RWPE2 (cell line): Measurements from ENCODE around the gene THEM5.

ENCODE experiments used
- ATAC-seq: fragments of 200-7000 bp; cut with Tn5 transposase; 3 replicates; pipeline ENCODE4 v1.9.1; 2021; ENCODE audit warnings: low read depth
- DNase-seq: peaks from one replicate; pipeline ENCODE4 v3.0.0-alpha.2; 2020; ENCODE audit warnings: low spot score
- H3K27ac ChIP-seq: fragments of 450-650 bp; 2 replicates; pipeline ENCODE4 v1.5.1; 2017; ENCODE audit warnings: mild to moderate bottlenecking; ENCODE audit not compliant: poor library complexity, severe bottlenecking
- H3K27me3 ChIP-seq: fragments of 250-450 bp; sonication (Bioruptor Pico); 2 replicates; pipeline ENCODE4 v1.5.1; 2021; ENCODE audit warnings: mild to moderate bottlenecking, moderate library complexity; ENCODE audit not compliant: insufficient read depth, poor library complexity, severe bottlenecking
- H3K36me3 ChIP-seq: fragments of 250-450 bp; sonication (Bioruptor Pico); 2 replicates; pipeline ENCODE4 v1.5.1; 2020; ENCODE audit warnings: low read depth, mild to moderate bottlenecking, moderate library complexity
- H3K4me1 ChIP-seq: fragments of 250-450 bp; sonication (Bioruptor Pico); 2 replicates; pipeline ENCODE4 v1.5.1; 2021; ENCODE audit warnings: mild to moderate bottlenecking, moderate library complexity; ENCODE audit not compliant: insufficient read depth, poor library complexity, severe bottlenecking
- H3K4me3 ChIP-seq: fragments of 250-450 bp; sonication (Bioruptor Pico); 2 replicates; pipeline ENCODE4 v1.5.1; 2021; ENCODE audit warnings: mild to moderate bottlenecking, moderate library complexity; ENCODE audit not compliant: severe bottlenecking
- H3K9me3 ChIP-seq: fragments of 250-450 bp; sonication (Bioruptor Pico); 2 replicates; pipeline ENCODE4 v1.5.1; 2021; ENCODE audit warnings: mild to moderate bottlenecking, moderate library complexity; ENCODE audit not compliant: severe bottlenecking
- TF ChIP-seq, protein P1 (sequence below): fragments of 450-650 bp; IDR thresholded peaks from one replicate; pipeline ENCODE4 v1.5.1; 2017; ENCODE audit warnings: mild to moderate bottlenecking, moderate library complexity; ENCODE audit not compliant: poor library complexity, severe bottlenecking

THEM5 gene

DNA sequence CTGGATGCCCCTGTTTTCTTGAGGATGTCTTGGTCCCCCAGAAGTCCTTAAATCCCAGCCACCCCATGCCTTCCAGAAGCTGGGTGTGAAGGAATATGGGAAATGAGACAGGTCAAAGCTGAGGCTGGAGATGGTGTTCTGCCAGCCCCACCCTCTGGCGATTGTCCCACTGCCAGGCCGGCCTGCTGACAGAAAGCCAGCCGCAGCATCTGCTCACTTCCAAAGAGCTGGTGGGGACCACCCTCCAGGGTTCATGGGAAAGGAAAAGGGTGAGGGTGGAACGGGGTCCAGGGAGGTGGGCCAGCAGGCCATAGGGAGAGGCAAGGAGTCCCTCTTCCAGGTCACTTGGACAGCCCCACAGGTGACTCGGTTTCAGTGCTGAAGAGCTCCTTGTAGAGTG is 46.4 kb downstream of the THEM5 start:
- no peaks in the 10 kb centered on the region for H3K9me3 ChIP-seq
- TF ChIP-seq, protein P1, sequence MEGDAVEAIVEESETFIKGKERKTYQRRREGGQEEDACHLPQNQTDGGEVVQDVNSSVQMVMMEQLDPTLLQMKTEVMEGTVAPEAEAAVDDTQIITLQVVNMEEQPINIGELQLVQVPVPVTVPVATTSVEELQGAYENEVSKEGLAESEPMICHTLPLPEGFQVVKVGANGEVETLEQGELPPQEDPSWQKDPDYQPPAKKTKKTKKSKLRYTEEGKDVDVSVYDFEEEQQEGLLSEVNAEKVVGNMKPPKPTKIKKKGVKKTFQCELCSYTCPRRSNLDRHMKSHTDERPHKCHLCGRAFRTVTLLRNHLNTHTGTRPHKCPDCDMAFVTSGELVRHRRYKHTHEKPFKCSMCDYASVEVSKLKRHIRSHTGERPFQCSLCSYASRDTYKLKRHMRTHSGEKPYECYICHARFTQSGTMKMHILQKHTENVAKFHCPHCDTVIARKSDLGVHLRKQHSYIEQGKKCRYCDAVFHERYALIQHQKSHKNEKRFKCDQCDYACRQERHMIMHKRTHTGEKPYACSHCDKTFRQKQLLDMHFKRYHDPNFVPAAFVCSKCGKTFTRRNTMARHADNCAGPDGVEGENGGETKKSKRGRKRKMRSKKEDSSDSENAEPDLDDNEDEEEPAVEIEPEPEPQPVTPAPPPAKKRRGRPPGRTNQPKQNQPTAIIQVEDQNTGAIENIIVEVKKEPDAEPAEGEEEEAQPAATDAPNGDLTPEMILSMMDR = no peak
- no peaks in the 10 kb centered on the region for H3K4me1 ChIP-seq
- DNase-seq (no peak), ATAC-seq (no peak)
- H3K36me3 ChIP-seq = no peaks in the 10 kb centered on the region
- no peak overlapping the region for H3K27ac ChIP-seq
- H3K27me3 ChIP-seq = no peaks in the 10 kb centered on the region
- H3K4me3 ChIP-seq = no peak overlapping the region

DNA sequence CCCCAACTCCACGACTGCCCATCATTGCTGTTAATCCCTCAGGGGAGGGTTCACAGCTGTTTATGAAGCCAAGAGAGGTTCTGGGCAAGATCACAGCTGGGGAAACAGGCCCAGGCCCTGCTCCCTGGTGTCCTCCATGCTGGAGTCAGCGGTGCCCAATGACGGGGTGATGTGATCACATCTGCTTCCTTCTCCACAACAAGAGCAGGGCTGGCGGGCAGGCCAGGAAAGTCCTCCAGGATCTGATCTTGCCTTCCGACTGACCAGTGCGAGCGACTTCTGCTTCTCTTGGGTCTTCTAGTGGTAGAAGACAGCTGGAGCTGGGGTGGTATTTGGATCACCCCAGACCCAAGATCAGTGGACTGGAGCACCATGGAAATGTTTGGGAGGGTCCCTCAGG is 47.3 kb downstream of the THEM5 start:
- H3K27me3 ChIP-seq = no peaks in the 10 kb centered on the region
- ATAC-seq = no peak
- no peaks in the 10 kb centered on the region for H3K9me3 ChIP-seq
- TF ChIP-seq, protein P1 = no peak
- no peak overlapping the region for H3K27ac ChIP-seq
- H3K4me3 ChIP-seq = no peak overlapping the region
- H3K36me3 ChIP-seq = no peaks in the 10 kb centered on the region
- H3K4me1 ChIP-seq = no peaks in the 10 kb centered on the region
- no peak for DNase-seq

DNA sequence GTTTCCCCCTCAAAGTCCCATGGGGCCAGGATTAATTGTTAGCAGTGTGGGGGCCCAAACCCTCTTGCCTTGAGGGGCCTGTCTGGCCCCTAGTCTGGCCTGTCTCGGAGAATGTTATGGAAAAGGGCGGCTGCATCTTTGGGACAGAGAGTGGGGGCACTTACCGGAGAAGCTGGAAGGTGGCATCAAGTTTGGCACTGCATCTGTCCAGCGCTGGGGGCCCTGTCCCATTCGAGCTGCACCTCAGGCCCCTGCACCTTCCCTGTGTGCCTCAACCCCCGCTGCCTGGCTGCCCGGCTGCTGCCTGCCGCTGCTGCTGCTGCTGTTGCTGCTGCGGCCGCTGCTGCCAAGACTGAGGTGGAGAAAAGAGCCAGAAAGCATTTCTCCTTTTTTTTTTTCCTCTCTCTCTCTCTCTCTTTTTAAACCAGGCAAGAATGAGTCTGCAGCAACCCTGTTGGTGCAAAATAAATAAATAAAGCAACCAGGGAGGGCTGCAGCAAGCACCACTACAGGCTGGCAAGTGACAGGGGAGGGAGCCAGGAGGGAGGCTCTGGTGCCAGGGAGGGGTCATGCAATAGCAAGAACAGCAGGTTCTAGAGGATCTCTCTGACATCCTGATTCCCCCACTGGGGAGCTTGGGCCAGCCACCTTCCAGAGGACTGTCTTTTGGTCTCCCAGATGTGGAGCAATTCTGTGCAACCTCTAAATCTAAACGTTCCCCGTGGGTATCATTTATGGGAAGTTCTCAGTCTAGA is 48.3 kb downstream of the THEM5 start, which contains the start of gene LINGO4:
LINGO4 (minus strand) TSS at position 354 of the 755 bp plus-strand sequence. CDS start 2,715 bp downstream, outside the sequence.
- no peaks in the 10 kb centered on the region for H3K9me3 ChIP-seq
- no peak within 1 kb of the TSS for H3K4me3 ChIP-seq
- no peak within 1 kb of the TSS for H3K27ac ChIP-seq
- TF ChIP-seq, protein P1 = no peak
- H3K4me1 ChIP-seq = no peaks in the 10 kb centered on the region
- DNase-seq (no peak), ATAC-seq (no peak)
- H3K27me3 ChIP-seq = no peaks in the 10 kb centered on the region
- H3K36me3 ChIP-seq = no peaks in the 10 kb centered on the region

DNA sequence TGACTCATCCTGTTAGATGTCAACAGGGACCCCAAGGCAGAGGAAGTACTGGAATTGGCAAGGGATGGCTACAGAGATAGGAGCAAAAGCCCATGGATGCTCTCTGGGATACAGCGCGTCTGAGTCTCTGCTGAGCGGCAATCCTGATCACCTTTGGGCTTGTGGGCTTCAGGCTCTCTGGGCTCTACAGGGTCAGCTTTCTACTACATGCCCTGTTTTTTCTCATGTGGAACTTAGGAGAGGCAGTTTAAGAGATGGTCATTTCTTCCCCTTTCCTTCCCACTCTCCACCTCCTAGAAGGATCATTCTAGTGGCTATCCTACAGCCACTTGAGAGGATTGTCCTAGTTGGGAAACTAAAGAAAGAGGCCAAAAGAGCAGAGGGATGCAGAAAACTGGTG is 49.6 kb downstream of the THEM5 start:
- no peak overlapping the region for H3K4me3 ChIP-seq
- H3K9me3 ChIP-seq = no peaks in the 10 kb centered on the region
- H3K36me3 ChIP-seq = no peaks in the 10 kb centered on the region
- no peak overlapping the region for H3K27ac ChIP-seq
- no peaks in the 10 kb centered on the region for H3K27me3 ChIP-seq
- TF ChIP-seq, protein P1 = no peak
- ATAC-seq (no peak), DNase-seq (no peak)
- no peaks in the 10 kb centered on the region for H3K4me1 ChIP-seq

DNA sequence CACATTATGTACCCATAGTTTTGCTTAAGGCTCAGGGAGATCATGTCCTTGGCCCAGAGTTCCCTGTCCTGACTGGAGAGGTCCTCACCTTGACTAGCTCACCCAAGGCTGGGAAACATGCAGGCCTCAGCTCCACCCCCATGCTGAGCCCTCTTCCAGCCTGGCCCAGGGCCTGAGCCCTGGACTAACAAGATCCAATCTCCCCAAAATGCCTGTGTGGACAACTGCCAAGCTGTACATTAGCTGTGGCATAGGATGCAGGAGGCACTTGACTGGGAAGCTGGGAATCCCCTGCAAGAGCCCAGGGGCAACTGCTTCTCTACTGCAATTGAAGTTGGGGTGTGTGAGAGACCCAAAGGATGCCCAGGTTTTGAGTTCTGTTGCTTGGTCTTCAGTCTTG is 50.3 kb downstream of the THEM5 start:
- no peak overlapping the region for H3K27ac ChIP-seq
- no peak overlapping the region for H3K4me3 ChIP-seq
- H3K36me3 ChIP-seq = no peaks in the 10 kb centered on the region
- TF ChIP-seq, protein P1 = no peak
- H3K4me1 ChIP-seq = no peaks in the 10 kb centered on the region
- H3K9me3 ChIP-seq = no peaks in the 10 kb centered on the region
- ATAC-seq (no peak), DNase-seq (no peak)
- H3K27me3 ChIP-seq = no peaks in the 10 kb centered on the region
